Measurements from ENCODE around the gene UQCRQ.

- TF ChIP-seq POLR2A (IDR thresholded peaks at IDR 0.05), result no peak
- peak; percentile 74 to 91 (median 84) for TF ChIP-seq CTCF (IDR thresholded peaks at IDR 0.05)
These were observed 46.2 kb upstream of the UQCRQ start for GRCh38 chr5:132820162-132820754.

Data from thyroid gland (tissue), 4 donors.